HEK293 (cell line): ENCODE data around the gene IL6R.
"Not testable (repeated sequence)": the region's sequence is repeated elsewhere in the genome, so short reads cannot be mapped to it uniquely, and the experiment has no call there.

Source experiments
- CTCF ChIA-PET: fragments of 350-600 bp; formaldehyde crosslinking; extraction: SDS; loops from one replicate; lab custom pipeline; 2021; ENCODE audit warnings: antibody characterized with exemption; lab: Yijun Ruan, JAX
- POLR2A ChIA-PET: fragments of 300-600 bp; formaldehyde crosslinking; extraction: SDS; loops from one replicate; lab custom pipeline; 2020; ENCODE audit warnings: antibody characterized with exemption, inconsistent platforms; lab: Yijun Ruan, JAX
- H3K27ac ChIP-seq: fragments of 200-500 bp; sonication (Bioruptor generic); 2 replicates; pipeline ENCODE4 v1.5.1; 2014; ENCODE audit warnings: low read depth, low read length, control low read depth, inconsistent platforms; ENCODE audit errors: extremely low read depth
- H3K36me3 ChIP-seq, 2 experiments: fragments of 200-500 bp in 1 of 2; sonication (Bioruptor generic) in 1 of 2; 1 replicate in 1 of 2; 2 replicates in 1 of 2; pipeline ENCODE4 v1.5.1; 2014 to 2017; ENCODE audit warnings: inconsistent platforms in 2 of 2, low read length in 2 of 2; ENCODE audit not compliant: control insufficient read depth in 2 of 2, insufficient read depth in 1 of 2
- H3K4me1 ChIP-seq: fragments of 200-500 bp; sonication (Bioruptor generic); 2 replicates; pipeline ENCODE4 v1.5.1; 2014; ENCODE audit warnings: mild to moderate bottlenecking, low read length, inconsistent platforms; ENCODE audit not compliant: control insufficient read depth, insufficient read depth
- H3K4me3 ChIP-seq: 2 replicates; pipeline ENCODE4 v1.5.1; 2011; ENCODE audit warnings: low read depth, mild to moderate bottlenecking, control low read depth, low read length, moderate library complexity
- H3K9me3 ChIP-seq: fragments of 200-500 bp; sonication (Bioruptor generic); 2 replicates; pipeline ENCODE4 v1.5.1; 2014; ENCODE audit warnings: low read depth, low read length, inconsistent platforms; ENCODE audit not compliant: control insufficient read depth, insufficient read depth
- GLI2 ChIP-seq: fragments of 450-650 bp; formaldehyde crosslinking; IDR thresholded peaks from 2 replicates; pipeline ENCODE4; 2017; ENCODE audit warnings: missing biosample characterization, missing genetic modification characterization, low read depth, borderline replicate concordance
- KLF9 ChIP-seq: fragments of 450-650 bp; formaldehyde crosslinking; IDR thresholded peaks from 2 replicates; pipeline ENCODE4 v1.5.1; 2016; ENCODE audit warnings: missing biosample characterization, missing genetic modification characterization, low read depth
- ZBTB48 ChIP-seq: fragments of 450-650 bp; formaldehyde crosslinking; IDR thresholded peaks from 2 replicates; pipeline ENCODE4 v1.5.1; 2016; ENCODE audit warnings: missing biosample characterization, missing genetic modification characterization
- ZBTB7A ChIP-seq: fragments of 450-650 bp; formaldehyde crosslinking; IDR thresholded peaks from 2 replicates; pipeline ENCODE4 v1.5.1; 2016; ENCODE audit warnings: low read depth, missing biosample characterization, missing genetic modification characterization
- ZFHX2 ChIP-seq: fragments of 450-650 bp; formaldehyde crosslinking; conservative IDR thresholded peaks from 2 replicates; pipeline ENCODE4 v1.5.1; 2016; ENCODE audit warnings: missing biosample characterization, missing genetic modification characterization
- ZIC2 ChIP-seq: fragments of 450-650 bp; formaldehyde crosslinking; IDR thresholded peaks from 2 replicates; pipeline ENCODE4 v1.5.1; 2016; ENCODE audit warnings: missing biosample characterization, missing genetic modification characterization
- ZNF114 ChIP-seq: fragments of 450-650 bp; formaldehyde crosslinking; IDR thresholded peaks from 2 replicates; pipeline ENCODE4 v1.5.0; 2017; ENCODE audit warnings: missing biosample characterization, missing genetic modification characterization
- ZNF121 ChIP-seq: fragments of 450-650 bp; formaldehyde crosslinking; IDR thresholded peaks from 2 replicates; pipeline ENCODE4 v1.5.1; 2016; ENCODE audit warnings: missing biosample characterization, missing genetic modification characterization
- ZNF223 ChIP-seq: fragments of 450-650 bp; formaldehyde crosslinking; IDR thresholded peaks from 2 replicates; pipeline ENCODE4 v1.5.1; 2016; ENCODE audit warnings: missing biosample characterization, missing genetic modification characterization
- ZNF274 ChIP-seq, 2 experiments: fragments of 200-500 bp in 1 of 2; fragments of 450-650 bp in 1 of 2; sonication (Bioruptor generic) in 1 of 2; formaldehyde crosslinking in 1 of 2; IDR thresholded peaks; 2 replicates each; pipeline versions ENCODE4 v1.5.1 to v1.6.1; 2014 to 2016; ENCODE audit warnings: borderline replicate concordance in 1 of 2, inconsistent platforms in 1 of 2, low read length in 1 of 2, missing biosample characterization in 1 of 2, missing genetic modification characterization in 1 of 2
- ZNF335 ChIP-seq: fragments of 450-650 bp; formaldehyde crosslinking; conservative IDR thresholded peaks from 2 replicates; pipeline ENCODE4 v1.5.1; 2016; ENCODE audit warnings: missing biosample characterization, missing genetic modification characterization
- ZNF37A ChIP-seq: fragments of 450-650 bp; IDR thresholded peaks from 2 replicates; pipeline ENCODE4 v1.5.1; 2018; ENCODE audit warnings: missing biosample characterization, missing genetic modification characterization
- ZNF394 ChIP-seq: fragments of 450-650 bp; formaldehyde crosslinking; IDR thresholded peaks from 2 replicates; pipeline ENCODE4 v1.5.1; 2016; ENCODE audit warnings: missing biosample characterization, missing genetic modification characterization, mild to moderate bottlenecking, moderate library complexity, borderline replicate concordance
- ZNF501 ChIP-seq: fragments of 450-650 bp; formaldehyde crosslinking; IDR thresholded peaks from 2 replicates; pipeline ENCODE4 v1.5.1; 2016; ENCODE audit warnings: missing biosample characterization, missing genetic modification characterization
- ZNF707 ChIP-seq: fragments of 450-650 bp; formaldehyde crosslinking; IDR thresholded peaks from 2 replicates; pipeline ENCODE4 v1.5.1; 2016; ENCODE audit warnings: missing biosample characterization, missing genetic modification characterization
- ZNF768 ChIP-seq: fragments of 450-650 bp; formaldehyde crosslinking; IDR thresholded peaks from 2 replicates; pipeline ENCODE4 v1.5.1; 2018; ENCODE audit warnings: missing biosample characterization, mild to moderate bottlenecking, missing genetic modification characterization
- ZSCAN16 ChIP-seq: fragments of 450-650 bp; formaldehyde crosslinking; IDR thresholded peaks from 2 replicates; pipeline ENCODE4 v1.5.1; 2016; ENCODE audit warnings: missing biosample characterization, missing genetic modification characterization
- ZSCAN23 ChIP-seq: fragments of 450-650 bp; formaldehyde crosslinking; IDR thresholded peaks from 2 replicates; pipeline ENCODE4 v1.5.1; 2016; ENCODE audit warnings: missing biosample characterization, missing genetic modification characterization
- TF ChIP-seq, protein P1 (sequence below): fragments of 450-650 bp; formaldehyde crosslinking; IDR thresholded peaks from 2 replicates; pipeline ENCODE4 v1.5.1; 2016; ENCODE audit warnings: missing biosample characterization, missing genetic modification characterization
- TF ChIP-seq, protein P2 (sequence below): fragments of 450-650 bp; formaldehyde crosslinking; IDR thresholded peaks from 2 replicates; pipeline ENCODE4 v1.5.1; 2017; ENCODE audit warnings: missing biosample characterization, mild to moderate bottlenecking, missing genetic modification characterization, moderate library complexity

IL6R gene

DNA sequence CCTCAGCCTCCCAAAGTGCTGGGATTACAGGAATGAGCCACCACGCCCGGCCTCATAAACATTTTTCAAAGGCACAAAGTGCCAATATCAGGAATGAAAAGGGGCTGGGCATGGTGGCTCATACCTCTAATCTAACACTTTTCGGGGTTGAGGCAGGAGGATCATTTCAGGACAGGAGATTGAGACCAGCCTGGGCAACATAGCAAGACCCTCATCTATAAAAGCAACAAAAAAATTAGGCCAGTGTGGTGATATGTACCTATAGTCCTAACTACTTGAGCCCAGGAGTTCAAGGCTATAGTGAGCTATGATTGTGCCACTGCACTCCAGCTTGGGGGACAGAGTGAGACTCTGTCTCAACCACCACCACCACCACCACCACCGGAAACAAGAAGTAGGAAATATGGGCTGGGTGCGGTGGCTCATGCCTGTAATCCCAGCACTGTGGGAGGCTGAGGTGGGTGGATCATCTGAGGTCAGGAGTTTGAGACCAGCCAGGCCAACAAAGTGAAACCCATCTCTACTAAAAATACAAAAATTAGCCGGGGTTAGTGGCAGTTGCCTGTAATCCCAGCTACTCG, 31.3 kb upstream of the IL6R start:
- H3K36me3 ChIP-seq, H3K4me3 ChIP-seq, POLR2A ChIA-PET, H3K4me1 ChIP-seq: not testable (repeated sequence)
- TF ChIP-seq ZNF121 (0 out of 2 replicates have a peak, but pooled peaks have one; percentile 32), ZFHX2 (tag by site-specific recombination) (peak; percentile 42; the same call in 1 of the 2 replicates)
- TF ChIP-seq, all 188 proteins: peak for 2; not testable (repeated sequence) for 186
- CTCF ChIA-PET, result interaction anchor here (0.7 to 1.7 kb wide), 3 partner anchors 12 to 39 kb away, joined by 3 to 4 read pairs (median 4); no protein-coding TSS in a partner anchor
- not testable (repeated sequence) for H3K27ac ChIP-seq, H3K9me3 ChIP-seq

DNA sequence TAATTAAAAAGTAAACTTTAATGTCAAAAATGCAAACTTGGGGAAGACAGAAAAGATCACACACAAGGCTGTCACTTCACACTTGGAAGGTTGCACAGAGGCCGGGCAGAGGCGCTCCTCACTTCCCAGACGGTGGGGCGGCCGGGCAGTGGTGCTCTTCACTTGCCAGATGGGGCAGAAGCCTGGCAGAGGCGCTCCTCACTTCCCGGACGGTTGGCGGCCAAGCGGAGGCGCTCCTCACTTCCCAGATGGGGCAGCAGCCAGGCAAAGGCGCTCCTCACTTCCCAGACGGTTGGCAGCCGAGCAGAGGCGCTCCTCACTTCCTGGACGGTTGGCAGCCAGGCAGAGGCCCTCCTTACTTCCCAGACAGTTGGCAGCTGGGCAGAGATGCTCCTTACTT, 25.8 kb upstream of the IL6R start:
- CTCF ChIA-PET, result no interaction called here
- POLR2A ChIA-PET, result no interaction called here
- no peaks in the 10 kb centered on the region for H3K4me1 ChIP-seq
- no peaks in the 10 kb centered on the region for H3K36me3 ChIP-seq
- no peak overlapping the region for H3K4me3 ChIP-seq
- TF ChIP-seq GLI2 (tag by site-specific recombination) (no peak), ZNF274 (IDR thresholded peaks at IDR 0.05; ENCODE audit: low read length) (no peak), ZNF274 (tag by site-specific recombination; IDR thresholded peaks at IDR 0.05; ENCODE audit: borderline replicate concordance) (no peak), ZBTB7A (tag by site-specific recombination) (no peak), ZNF223 (tag by site-specific recombination) (no peak), ZNF335 (no peak), ZNF501 (tag by site-specific recombination) (no peak), KLF9 (tag by site-specific recombination) (no peak), ZNF768 (no peak), ZSCAN23 (tag by site-specific recombination) (no peak), ZSCAN16 (tag by site-specific recombination) (no peak), ZIC2 (tag by site-specific recombination) (no peak)
- TF ChIP-seq, protein P1, sequence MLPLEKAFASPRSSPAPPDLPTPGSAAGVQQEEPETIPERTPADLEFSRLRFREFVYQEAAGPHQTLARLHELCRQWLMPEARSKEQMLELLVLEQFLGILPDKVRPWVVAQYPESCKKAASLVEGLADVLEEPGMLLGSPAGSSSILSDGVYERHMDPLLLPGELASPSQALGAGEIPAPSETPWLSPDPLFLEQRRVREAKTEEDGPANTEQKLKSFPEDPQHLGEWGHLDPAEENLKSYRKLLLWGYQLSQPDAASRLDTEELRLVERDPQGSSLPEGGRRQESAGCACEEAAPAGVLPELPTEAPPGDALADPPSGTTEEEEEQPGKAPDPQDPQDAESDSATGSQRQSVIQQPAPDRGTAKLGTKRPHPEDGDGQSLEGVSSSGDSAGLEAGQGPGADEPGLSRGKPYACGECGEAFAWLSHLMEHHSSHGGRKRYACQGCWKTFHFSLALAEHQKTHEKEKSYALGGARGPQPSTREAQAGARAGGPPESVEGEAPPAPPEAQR, result no peak
- TF ChIP-seq, protein P2, sequence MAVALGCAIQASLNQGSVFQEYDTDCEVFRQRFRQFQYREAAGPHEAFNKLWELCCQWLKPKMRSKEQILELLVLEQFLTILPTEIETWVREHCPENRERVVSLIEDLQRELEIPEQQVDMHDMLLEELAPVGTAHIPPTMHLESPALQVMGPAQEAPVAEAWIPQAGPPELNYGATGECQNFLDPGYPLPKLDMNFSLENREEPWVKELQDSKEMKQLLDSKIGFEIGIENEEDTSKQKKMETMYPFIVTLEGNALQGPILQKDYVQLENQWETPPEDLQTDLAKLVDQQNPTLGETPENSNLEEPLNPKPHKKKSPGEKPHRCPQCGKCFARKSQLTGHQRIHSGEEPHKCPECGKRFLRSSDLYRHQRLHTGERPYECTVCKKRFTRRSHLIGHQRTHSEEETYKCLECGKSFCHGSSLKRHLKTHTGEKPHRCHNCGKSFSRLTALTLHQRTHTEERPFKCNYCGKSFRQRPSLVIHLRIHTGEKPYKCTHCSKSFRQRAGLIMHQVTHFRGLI (tag by site-specific recombination), result no peak
- no peak overlapping the region for H3K27ac ChIP-seq
- no peaks in the 10 kb centered on the region for H3K9me3 ChIP-seq

DNA sequence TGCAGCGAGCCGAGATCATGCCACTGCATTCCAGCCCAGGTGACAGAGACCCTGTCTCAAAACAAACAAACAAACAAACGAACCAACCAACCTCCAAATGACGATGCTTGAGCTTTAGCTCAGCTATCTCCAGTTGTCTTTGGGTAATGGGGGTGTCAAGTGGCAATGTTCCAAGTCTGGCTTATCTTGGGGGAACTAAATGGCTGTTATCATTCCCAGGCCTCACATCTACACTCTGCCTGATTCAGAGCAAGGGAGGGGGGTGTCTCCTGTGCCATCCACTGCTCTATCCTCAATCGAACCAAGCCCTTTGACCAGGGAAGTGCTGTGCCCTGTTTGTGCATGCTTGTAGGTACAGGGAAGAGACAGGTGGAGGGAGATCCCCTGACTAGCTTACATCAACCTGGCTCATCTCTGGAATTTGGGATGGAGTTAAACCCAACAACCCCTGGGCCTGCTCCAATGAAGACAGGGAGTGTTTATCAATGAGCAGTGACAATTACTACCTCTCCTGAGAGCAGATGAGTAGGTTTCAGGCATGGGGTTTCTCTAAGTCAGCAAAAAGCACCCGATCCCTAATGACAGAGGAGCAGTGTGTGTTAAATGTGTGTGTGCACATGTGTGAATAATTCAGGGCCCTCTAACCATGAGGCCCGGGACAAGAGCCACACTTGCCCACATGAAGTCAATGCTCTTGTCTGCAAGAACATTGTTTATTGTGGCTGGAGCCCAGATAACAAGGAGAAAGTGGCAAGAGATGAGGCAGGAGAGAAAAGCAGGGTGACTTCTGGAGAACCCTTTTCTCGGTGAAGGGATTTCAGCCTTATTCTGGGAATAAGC, 20.3 kb upstream of the IL6R start:
- ChIA-PET CTCF (interaction anchor here (0.6 to 0.7 kb wide), 2 partner anchors 24 to 188 kb away, joined by 3 read pairs; no protein-coding TSS in a partner anchor), POLR2A (no interaction called here)
- Histone ChIP-seq H3K4me1 (no peaks in the 10 kb centered on the region), H3K4me3 (no peak overlapping the region), H3K27ac (no peak overlapping the region), H3K36me3 (no peaks in the 10 kb centered on the region), H3K9me3 (no peaks in the 10 kb centered on the region)
- TF ChIP-seq ZBTB48 (peak; percentile 84), ZNF37A (no peak), ZNF707 (no peak), ZNF394 (tag by site-specific recombination) (no peak), ZNF114 (tag by site-specific recombination) (no peak)
